Common myeloid progenitor, CD34-positive (primary cell): ENCODE results near the gene MFRP.
A peak's percentile ranks its signal among the peaks of the same experiment; 100 is the strongest.

Experiments
- CTCF ChIA-PET: fragments of 350-600 bp; sonication (Branson Sonifier 250); formaldehyde crosslinking; loops from one replicate; lab custom pipeline; 2021; ENCODE audit warnings: antibody characterized with exemption; lab: Charles Lee
- POLR2A ChIA-PET: fragments of 350-600 bp; sonication (Branson Sonifier 250); formaldehyde crosslinking; loops from one replicate; lab custom pipeline; 2021; ENCODE audit warnings: antibody characterized with exemption; lab: Charles Lee
- DNase-seq, 3 donors: peaks; one replicate each; pipeline versions ENCODE4 v3.0.0 to v3.0.0-alpha.2; 2013
- H3K27ac ChIP-seq, 2 experiments: 1 replicate in 1 of 2; 2 replicates in 1 of 2; pipeline ENCODE4 v1.7.0; 2013; ENCODE audit warnings: inconsistent platforms in 2 of 2, low read length in 2 of 2, mild to moderate bottlenecking in 2 of 2, low read depth in 1 of 2, moderate library complexity in 1 of 2; ENCODE audit not compliant: severe bottlenecking in 2 of 2, insufficient read depth in 1 of 2, poor library complexity in 1 of 2
- H3K27me3 ChIP-seq, 5 experiments: replicated peaks in 2 of 5; 1 replicate in 3 of 5; 2 replicates in 2 of 5; pipeline versions ENCODE4 v1.6.1 to v1.7.0; 2013; ENCODE audit warnings: low read length in 4 of 5, mild to moderate bottlenecking in 2 of 5, moderate library complexity in 2 of 5, inconsistent platforms in 1 of 5; ENCODE audit not compliant: insufficient read depth in 5 of 5, control insufficient read depth in 4 of 5
- H3K36me3 ChIP-seq, 4 experiments: 1 replicate in 2 of 4; 2 replicates in 2 of 4; pipeline versions ENCODE4 v1.6.1 to v1.7.0; 2013; ENCODE audit warnings: low read length in 3 of 4, control low read depth in 1 of 4, mild to moderate bottlenecking in 1 of 4; ENCODE audit not compliant: control insufficient read depth in 4 of 4, insufficient read depth in 4 of 4
- H3K4me1 ChIP-seq, 4 experiments: 1 replicate in 3 of 4; 2 replicates in 1 of 4; pipeline versions ENCODE4 v1.6.1 to v1.7.1; 2013; ENCODE audit warnings: low read length in 3 of 4, mild to moderate bottlenecking in 3 of 4, control low read depth in 1 of 4, inconsistent platforms in 1 of 4, moderate library complexity in 1 of 4; ENCODE audit not compliant: control insufficient read depth in 4 of 4, insufficient read depth in 4 of 4; ENCODE audit errors: control extremely low read depth in 1 of 4
- H3K4me3 ChIP-seq, 7 experiments: 1 replicate in 4 of 7; 2 replicates in 3 of 7; pipeline versions ENCODE4 v1.5.1 to v1.7.0; 2013; ENCODE audit warnings: mild to moderate bottlenecking in 7 of 7, low read length in 6 of 7, moderate library complexity in 6 of 7, inconsistent platforms in 2 of 7, low read depth in 2 of 7, control low read depth in 1 of 7; ENCODE audit not compliant: insufficient read depth in 4 of 7, control insufficient read depth in 1 of 7; ENCODE audit errors: extremely low read depth in 1 of 7
- H3K9me3 ChIP-seq, 5 experiments: 1 replicate in 4 of 5; 2 replicates in 1 of 5; pipeline versions ENCODE4 v1.6.1 to v1.7.1; 2013; ENCODE audit warnings: low read length in 4 of 5, mild to moderate bottlenecking in 2 of 5, inconsistent platforms in 1 of 5, low read depth in 1 of 5, moderate library complexity in 1 of 5; ENCODE audit not compliant: control insufficient read depth in 4 of 5, insufficient read depth in 2 of 5; ENCODE audit errors: control extremely low read depth in 1 of 5
- WGBS: methylation state at CpG from one replicate; pipeline ENCODE4 v1.1.5; 2013; ENCODE audit not compliant: insufficient coverage; 5-methylcytosine and 5-hydroxymethylcytosine counted together

The MFRP gene

DNA sequence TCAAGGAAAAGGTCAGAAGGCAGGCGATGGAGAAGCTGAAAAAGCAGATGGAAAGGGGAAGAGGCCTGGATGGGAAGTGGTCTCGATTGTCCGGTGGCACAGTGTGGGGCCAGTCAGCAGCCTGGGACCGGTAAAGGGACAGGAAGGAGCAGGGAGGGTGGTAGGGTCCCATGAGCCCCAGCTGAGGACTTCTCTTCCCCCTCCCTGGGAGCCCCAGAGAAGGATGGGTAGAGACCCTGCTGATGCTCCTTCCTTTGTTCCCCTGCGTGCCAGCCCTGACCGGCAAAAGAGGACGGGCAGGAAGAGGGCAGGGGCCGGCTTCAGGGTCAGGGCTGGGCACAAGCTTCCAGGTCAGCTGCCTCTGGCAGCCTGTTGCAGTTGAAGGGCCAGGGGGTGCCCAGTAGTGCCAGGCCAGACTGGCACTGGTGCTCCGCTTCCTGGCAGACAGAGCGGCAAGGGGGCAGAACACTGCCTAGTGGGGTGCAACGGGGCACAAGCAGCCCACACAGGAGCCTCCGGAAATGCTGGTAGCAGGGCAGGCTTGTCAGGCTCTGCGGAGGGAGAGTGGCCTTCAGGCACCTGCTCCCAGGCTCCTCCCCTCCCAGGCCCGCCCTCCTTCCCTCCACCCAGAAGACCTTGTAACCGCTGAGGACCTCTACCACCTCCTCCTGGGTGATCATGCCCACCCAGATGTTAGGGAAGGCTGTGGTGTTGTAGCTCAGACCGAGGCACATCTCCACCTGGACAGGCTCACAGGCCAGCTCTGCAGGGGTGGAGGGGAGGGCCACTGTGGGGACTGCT, 5.1 kb downstream of the MFRP start:
- WGBS: 20% methylated on average over 12 of the region's 16 CpGs
- H3K36me3 ChIP-seq: peaks cover 0 to 9% (median 7%) of the 10 kb centered on the region in 4 experiments
- POLR2A ChIA-PET: no interaction called here
- peak in 2 of 3 donors; percentile 35 to 48 for DNase-seq
- H3K9me3 ChIP-seq: no peaks in the 10 kb centered on the region
- H3K27me3 ChIP-seq: peaks cover 0 to 53% (median 17%) of the 10 kb centered on the region in 5 experiments
- H3K4me1 ChIP-seq: peaks cover 0 to 31% (median 28%) of the 10 kb centered on the region in 4 experiments
- no peak overlapping the region for H3K27ac ChIP-seq
- CTCF ChIA-PET: interaction anchor here (1.0 to 12.0 kb wide), 3 partner anchors 17 to 32 kb away, joined by 3 to 90 read pairs (median 62); no protein-coding TSS in a partner anchor
- H3K4me3 ChIP-seq: peak overlapping the region in 1 of 7 experiments; percentile 12

- ChIA-PET POLR2A (no interaction called here), CTCF (interaction anchor here (0.6 to 12.0 kb wide), 8 partner anchors 11 to 325 kb away, joined by 3 to 90 read pairs (median 3); no protein-coding TSS in a partner anchor)
- peaks cover 4 to 15% (median 10%) of the 10 kb centered on the region in 4 experiments for H3K36me3 ChIP-seq
- no peaks in the 10 kb centered on the region for H3K9me3 ChIP-seq
- 6% methylated on average over 46 of the region's 53 CpGs for WGBS
- H3K27me3 ChIP-seq: peaks cover 0 to 50% (median 17%) of the 10 kb centered on the region in 5 experiments
- H3K4me1 ChIP-seq: peaks cover 0 to 34% (median 30%) of the 10 kb centered on the region in 4 experiments
- H3K27ac ChIP-seq: no peak within 1 kb of the TSS
- DNase-seq: no peak
- H3K4me3 ChIP-seq: peak within 1 kb of the TSS in 6 of 7 experiments; percentile 19 to 64 (median 46)
Measured at GRCh38 chr11:119340335-119341221, 5.9 kb downstream of the MFRP start, which contains the start of gene C1QTNF5. TSS of gene C1QTNF5 (minus strand) at chr11:119340883. CDS start at chr11:119340397, 486 bp downstream.

DNA sequence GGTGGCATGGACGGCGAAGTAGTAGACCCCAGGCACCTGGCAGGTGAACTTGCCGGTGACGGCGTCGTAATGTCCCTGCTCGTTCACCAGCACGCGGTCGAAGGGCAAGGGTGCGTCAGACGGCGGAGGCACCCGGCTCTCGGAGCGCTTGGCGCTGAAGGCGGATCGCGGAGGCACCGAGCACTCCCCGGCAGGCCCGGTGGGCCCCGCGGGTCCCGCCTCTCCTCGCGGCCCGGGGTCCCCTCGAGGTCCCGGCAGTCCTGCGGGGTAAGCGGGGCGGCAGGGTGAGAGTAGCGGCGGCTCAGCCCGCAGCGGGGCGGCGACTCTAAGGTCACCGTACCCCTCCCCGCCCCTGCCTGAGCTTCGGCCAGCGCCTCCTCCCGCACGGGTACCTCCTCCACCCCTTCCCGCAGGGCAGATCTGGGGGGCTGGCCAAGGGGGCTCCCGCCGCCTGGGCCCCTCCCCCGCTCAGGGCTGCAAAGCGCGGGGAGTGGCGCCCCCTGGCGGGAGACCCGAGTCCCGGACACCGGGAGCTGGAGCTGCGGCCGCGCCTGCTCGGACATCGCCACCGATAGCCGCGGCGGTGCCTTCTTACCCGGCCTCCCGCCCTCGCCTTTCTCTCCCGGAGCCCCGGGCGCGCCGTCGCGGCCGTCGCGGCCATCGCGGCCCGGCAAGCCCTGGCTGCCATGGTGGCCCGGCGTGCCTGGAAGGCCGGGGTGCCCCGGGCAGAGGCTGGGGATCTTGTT, 6.7 kb downstream of the MFRP start:
- POLR2A ChIA-PET: no interaction called here
- peaks cover 4 to 15% (median 10%) of the 10 kb centered on the region in 4 experiments for H3K36me3 ChIP-seq
- DNase-seq: peak in 2 of 3 donors; percentile 32 to 44
- CTCF ChIA-PET: interaction anchor here (0.6 to 12.0 kb wide), 9 partner anchors 12 to 324 kb away, joined by 3 to 90 read pairs (median 3); no protein-coding TSS in a partner anchor
- H3K27ac ChIP-seq: no peak overlapping the region
- peaks cover 0 to 43% (median 38%) of the 10 kb centered on the region in 4 experiments for H3K4me1 ChIP-seq
- peak overlapping the region in 5 of 7 experiments; percentile 19 to 64 (median 55) for H3K4me3 ChIP-seq
- no peaks in the 10 kb centered on the region for H3K9me3 ChIP-seq
- peaks cover 0 to 50% (median 15%) of the 10 kb centered on the region in 5 experiments for H3K27me3 ChIP-seq
- WGBS: 14% methylated on average over 79 of the region's 86 CpGs

DNA sequence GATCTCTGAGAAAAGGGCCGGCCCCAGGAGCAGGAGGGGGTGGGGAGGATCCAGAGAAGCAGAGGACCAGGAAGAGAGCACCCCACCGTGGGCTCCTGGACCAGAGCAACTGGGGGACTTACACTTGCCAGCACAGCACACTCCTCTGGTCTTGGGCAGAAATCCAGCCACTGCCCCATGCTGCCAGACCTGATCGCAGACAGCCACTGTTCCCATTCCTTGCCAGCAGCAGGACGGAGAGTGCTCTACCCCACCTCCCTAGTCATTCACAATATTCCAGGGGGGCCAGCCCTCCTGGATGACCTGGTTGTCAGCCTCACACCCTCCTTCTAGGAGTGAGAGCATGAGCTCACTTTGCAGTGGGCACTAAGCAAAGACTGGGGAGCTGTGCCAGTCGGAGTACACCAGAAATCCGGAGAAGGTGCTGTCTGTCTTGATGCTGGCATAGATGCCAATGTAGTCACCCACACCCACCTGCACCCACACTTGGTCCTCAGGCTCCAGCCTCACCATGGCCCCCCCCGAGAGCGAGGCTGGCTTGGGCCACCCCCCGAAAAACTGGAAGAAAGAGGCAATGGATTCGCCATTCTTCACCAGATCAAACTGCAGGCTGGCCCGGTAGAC, 7.4 kb downstream of the MFRP start:
- H3K27ac ChIP-seq: no peak overlapping the region
- DNase-seq: no peak
- POLR2A ChIA-PET: no interaction called here
- H3K27me3 ChIP-seq: peaks cover 0 to 50% (median 15%) of the 10 kb centered on the region in 5 experiments
- H3K36me3 ChIP-seq: peaks cover 4 to 15% (median 10%) of the 10 kb centered on the region in 4 experiments
- peaks cover 0 to 45% (median 40%) of the 10 kb centered on the region in 4 experiments for H3K4me1 ChIP-seq
- 62% methylated on average over 6 of the region's 11 CpGs for WGBS
- CTCF ChIA-PET: interaction anchor here (0.8 to 12.0 kb wide), 11 partner anchors 13 to 324 kb away, joined by 3 to 90 read pairs (median 4); no protein-coding TSS in a partner anchor
- H3K4me3 ChIP-seq: peak overlapping the region in 1 of 7 experiments; percentile 13
- no peaks in the 10 kb centered on the region for H3K9me3 ChIP-seq

DNA sequence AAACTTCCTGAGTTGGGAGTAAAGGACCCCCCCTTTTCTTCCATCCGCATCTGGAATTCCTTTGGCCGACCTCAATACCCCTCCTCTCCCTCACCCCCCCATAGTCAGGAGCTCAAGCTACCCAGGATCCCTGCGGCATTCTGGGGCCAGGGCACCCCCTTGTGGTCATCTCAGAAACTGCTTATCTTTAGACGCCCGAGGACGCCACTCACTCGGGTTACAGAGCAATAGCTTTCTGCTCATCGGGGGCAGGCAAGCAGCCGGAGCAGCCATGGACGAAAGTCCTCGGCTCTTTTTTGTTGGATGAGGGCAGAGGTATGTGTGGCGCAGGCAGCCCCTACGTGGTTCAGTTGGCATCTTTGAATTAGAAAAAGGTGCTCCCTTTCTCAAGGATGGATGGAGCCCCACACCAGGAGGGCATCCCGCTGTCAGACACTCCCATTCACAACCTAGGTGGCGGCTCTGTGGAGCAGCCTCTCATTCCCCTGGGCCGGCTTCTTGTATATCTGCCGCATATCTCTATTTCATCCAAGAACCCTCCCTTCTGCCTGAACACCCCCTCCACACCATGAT, 8.1 kb downstream of the MFRP start:
- ChIA-PET CTCF (interaction anchor here (0.7 to 12.0 kb wide), 13 partner anchors 12 to 186 kb away, joined by 3 to 90 read pairs (median 5); no protein-coding TSS in a partner anchor), POLR2A (no interaction called here)
- Histone ChIP-seq H3K27ac (no peak overlapping the region), H3K4me3 (no peak overlapping the region), H3K4me1 (peaks cover 0 to 49% (median 44%) of the 10 kb centered on the region in 4 experiments), H3K9me3 (no peaks in the 10 kb centered on the region), H3K27me3 (peaks cover 0 to 50% (median 15%) of the 10 kb centered on the region in 5 experiments), H3K36me3 (peaks cover 4 to 15% (median 10%) of the 10 kb centered on the region in 4 experiments)
- DNase-seq: peak; percentile 61 to 78 (median 69)
- 26% methylated on average over 10 of the region's 17 CpGs for WGBS
